HCT116 (cell line): ENCODE data around the gene TMEM131.

Experiments used
- CTCF ChIP-seq, 3 experiments: fragments of 200-600 bp in 1 of 3; sonication (generic) in 1 of 3; IDR thresholded peaks in 2 of 3; conservative IDR thresholded peaks in 1 of 3; 2 replicates each; pipeline ENCODE4 v1.5.1; 2012 to 2017; ENCODE audit warnings: low read depth in 2 of 3, low read length in 2 of 3, antibody characterized with exemption in 1 of 3, borderline replicate concordance in 1 of 3, control low read depth in 1 of 3, mild to moderate bottlenecking in 1 of 3, mixed read lengths in 1 of 3, mixed run types in 1 of 3, moderate library complexity in 1 of 3; ENCODE audit not compliant: insufficient read depth in 1 of 3
- EZH2 ChIP-seq: fragments of 200-600 bp; sonication (generic); IDR thresholded peaks from 2 replicates; pipeline ENCODE4 v1.6.1; 2017; ENCODE audit warnings: antibody characterized with exemption, mixed run types

- TF ChIP-seq CTCF (IDR thresholded peaks at IDR 0.05 in 2 of 3, conservative IDR thresholded peaks at IDR 0.05 in 1 of 3; ENCODE audit: borderline replicate concordance in 1 of 3, insufficient read depth in 1 of 3, low read depth in 2 of 3, low read length in 2 of 3) (no peak), EZH2 (no peak)
Measured at GRCh38 chr2:98025481-98026037, 29.8 kb upstream of the TMEM131 start.
